GM21528 (cell line): ENCODE data around the gene C11orf58.

Experiments used
- ATAC-seq: cut with Tn5 transposase; IDR thresholded peaks from one replicate; pipeline ENCODE4 v1.9.1; 2021; ENCODE audit warnings: mild to moderate bottlenecking, moderate library complexity; ENCODE audit not compliant: unreplicated experiment, low FRiP score

Gene C11orf58

GRCh38 chr11:16799221-16799620 lies 60.8 kb downstream of the C11orf58 start:
- ATAC-seq = no peak

GRCh38 chr11:16799890-16800289 lies 61.4 kb downstream of the C11orf58 start:
- ATAC-seq = no peak

GRCh38 chr11:16800382-16800781 lies 61.9 kb downstream of the C11orf58 start:
- no peak for ATAC-seq

- no peak for ATAC-seq
Observed at GRCh38 chr11:16801288-16801980, 63.0 kb downstream of the C11orf58 start.

GRCh38 chr11:16804104-16804947 lies 65.9 kb downstream of the C11orf58 start:
- ATAC-seq = no peak

- ATAC-seq = no peak
Observed at GRCh38 chr11:16805938-16806337, 67.5 kb downstream of the C11orf58 start.

GRCh38 chr11:16806791-16807190 lies 68.3 kb downstream of the C11orf58 start:
- no peak for ATAC-seq

- no peak for ATAC-seq
Observed at GRCh38 chr11:16807306-16807705, 68.9 kb downstream of the C11orf58 start.
